GM12878 (cell line): ENCODE data around the gene IFT27.

ENCODE experiments used
- CTCF ChIP-seq, 3 experiments: IDR thresholded peaks in 2 of 3; conservative IDR thresholded peaks in 1 of 3; 2 replicates each; pipeline ENCODE4 v1.5.1; 2011; ENCODE audit warnings: low read depth in 3 of 3, low read length in 3 of 3, mild to moderate bottlenecking in 3 of 3, control low read depth in 2 of 3, moderate library complexity in 2 of 3, inconsistent platforms in 1 of 3, mixed read lengths in 1 of 3; ENCODE audit not compliant: control insufficient read depth in 2 of 3, insufficient read depth in 1 of 3; ENCODE audit errors: extremely low read depth in 1 of 3
- EP300 ChIP-seq, 2 experiments: fragments of 150-350 bp in 1 of 2; IDR thresholded peaks; 2 replicates each; pipeline ENCODE4 v1.6.1; 2011 to 2012; ENCODE audit warnings: low read depth in 2 of 2, low read length in 2 of 2, borderline replicate concordance in 1 of 2, improper control_type of control experiment in 1 of 2, inconsistent platforms in 1 of 2; ENCODE audit not compliant: control insufficient read depth in 1 of 2
- EZH2 ChIP-seq: IDR thresholded peaks from 2 replicates; pipeline ENCODE4 v1.6.1; 2012; ENCODE audit warnings: low read depth, mild to moderate bottlenecking, control low read depth, inconsistent platforms, low read length, borderline replicate concordance; ENCODE audit not compliant: control insufficient read depth
- FOS ChIP-seq: IDR thresholded peaks from 3 replicates; pipeline ENCODE4 v1.6.1; 2011; ENCODE audit warnings: borderline replicate concordance; ENCODE audit not compliant: insufficient read length; ENCODE audit errors: extremely low read depth
- JUND ChIP-seq: IDR thresholded peaks from 2 replicates; pipeline ENCODE4 v1.6.1; 2012; ENCODE audit warnings: low read depth, mild to moderate bottlenecking, low read length, improper control_type of control experiment, moderate library complexity
- MAX ChIP-seq: IDR thresholded peaks from 2 replicates; pipeline ENCODE4 v1.6.1; 2012; ENCODE audit warnings: low read depth, low read length, improper control_type of control experiment
- MYB ChIP-seq: fragments of 150-350 bp; IDR thresholded peaks from 2 replicates; pipeline ENCODE4 v1.6.1; 2014; ENCODE audit warnings: mild to moderate bottlenecking, low read depth, low read length, borderline replicate concordance
- MYC ChIP-seq: IDR thresholded peaks from 2 replicates; pipeline ENCODE4 v1.6.1; 2011; ENCODE audit warnings: mild to moderate bottlenecking, low read length, moderate library complexity, inconsistent platforms; ENCODE audit not compliant: insufficient read depth, insufficient replicate concordance, insufficient read length, severe bottlenecking
- NR2C1 ChIP-seq: fragments of 450-650 bp; IDR thresholded peaks from 2 replicates; pipeline ENCODE4 v1.6.1; 2017; ENCODE audit warnings: antibody characterized with exemption, mild to moderate bottlenecking, moderate library complexity
- RFX5 ChIP-seq: IDR thresholded peaks from 2 replicates; pipeline ENCODE4 v1.6.1; 2011; ENCODE audit warnings: low read depth, low read length, improper control_type of control experiment
- SIN3A ChIP-seq: IDR thresholded peaks from 2 replicates; pipeline ENCODE4 v1.6.1; 2012; ENCODE audit warnings: low read depth, low read length, improper control_type of control experiment
- TAF1 ChIP-seq: IDR thresholded peaks from 2 replicates; pipeline ENCODE4 v1.6.1; 2011; ENCODE audit warnings: mild to moderate bottlenecking, low read depth, low read length, borderline replicate concordance
- TCF12 ChIP-seq: IDR thresholded peaks from 2 replicates; pipeline ENCODE4 v1.6.1; 2011; ENCODE audit warnings: low read depth, mild to moderate bottlenecking, low read length

- TF ChIP-seq TCF12 (no peak), MYB (no peak), CTCF (IDR thresholded peaks at IDR 0.05 in 2 of 3, conservative IDR thresholded peaks at IDR 0.05 in 1 of 3; ENCODE audit: control insufficient read depth in 2 of 3, extremely low read depth in 1 of 3, insufficient read depth in 1 of 3, low read depth in 3 of 3, low read length in 3 of 3) (no peak), JUND (no peak), FOS (no peak), EZH2 (no peak), NR2C1 (no peak), MAX (no peak), TAF1 (no peak), RFX5 (no peak), SIN3A (no peak), EP300 (IDR thresholded peaks at IDR 0.05; ENCODE audit: borderline replicate concordance in 1 of 2, control insufficient read depth in 1 of 2, low read depth in 2 of 2, low read length in 2 of 2) (no peak), MYC (no peak)
Measured at GRCh38 chr22:36732609-36733008, 43.3 kb downstream of the IFT27 start.
